ENCODE measurements around the gene SETBP1. TPM values are rescaled to one million over a fixed set of nuclear protein-coding genes. Genes with fewer than 3 reads are reported as not detected.

SETBP1 gene
- total RNA-seq, 4 donors from 2014 or later = 3.3 to 86.6 (median 16.3) TPM

DNA sequence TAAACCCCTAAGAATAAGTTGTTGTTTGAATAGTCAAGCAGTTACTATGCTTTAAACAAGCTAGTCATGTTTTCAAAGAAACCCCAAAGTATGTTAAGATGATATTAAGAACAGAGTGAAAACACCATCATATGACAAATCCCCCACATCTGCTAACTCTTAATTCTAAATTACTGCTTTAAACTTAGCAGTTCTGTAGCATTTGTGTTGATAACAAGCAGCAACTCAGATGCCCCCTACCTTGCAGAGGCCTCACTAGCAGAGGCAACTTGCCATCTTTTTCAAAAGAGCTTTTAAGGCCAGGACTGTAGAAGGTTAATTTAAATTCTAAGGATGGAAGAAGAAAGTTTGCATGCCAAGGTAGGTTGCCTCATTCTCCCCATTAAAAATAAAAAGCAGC, 376.2 kb downstream of the SETBP1 start:
- Histone ChIP-seq H3K4me1 (peaks cover 0 to 8% (median 0%) of the 10 kb centered on the region in 4 donors), H3K27ac (peak overlapping the region in 2 of 4 donors; percentile 4), H3K36me3 (no peaks in the 10 kb centered on the region), H3K4me3 (no peak overlapping the region), H3K27me3 (no peaks in the 10 kb centered on the region), H3K9me3 (no peaks in the 10 kb centered on the region)
- no peak for TF ChIP-seq POLR2A (IDR thresholded peaks at IDR 0.05)
- TF ChIP-seq, protein P1, sequence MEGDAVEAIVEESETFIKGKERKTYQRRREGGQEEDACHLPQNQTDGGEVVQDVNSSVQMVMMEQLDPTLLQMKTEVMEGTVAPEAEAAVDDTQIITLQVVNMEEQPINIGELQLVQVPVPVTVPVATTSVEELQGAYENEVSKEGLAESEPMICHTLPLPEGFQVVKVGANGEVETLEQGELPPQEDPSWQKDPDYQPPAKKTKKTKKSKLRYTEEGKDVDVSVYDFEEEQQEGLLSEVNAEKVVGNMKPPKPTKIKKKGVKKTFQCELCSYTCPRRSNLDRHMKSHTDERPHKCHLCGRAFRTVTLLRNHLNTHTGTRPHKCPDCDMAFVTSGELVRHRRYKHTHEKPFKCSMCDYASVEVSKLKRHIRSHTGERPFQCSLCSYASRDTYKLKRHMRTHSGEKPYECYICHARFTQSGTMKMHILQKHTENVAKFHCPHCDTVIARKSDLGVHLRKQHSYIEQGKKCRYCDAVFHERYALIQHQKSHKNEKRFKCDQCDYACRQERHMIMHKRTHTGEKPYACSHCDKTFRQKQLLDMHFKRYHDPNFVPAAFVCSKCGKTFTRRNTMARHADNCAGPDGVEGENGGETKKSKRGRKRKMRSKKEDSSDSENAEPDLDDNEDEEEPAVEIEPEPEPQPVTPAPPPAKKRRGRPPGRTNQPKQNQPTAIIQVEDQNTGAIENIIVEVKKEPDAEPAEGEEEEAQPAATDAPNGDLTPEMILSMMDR (IDR thresholded peaks at IDR 0.05) = no peak
- DNase-seq = no peak

DNA sequence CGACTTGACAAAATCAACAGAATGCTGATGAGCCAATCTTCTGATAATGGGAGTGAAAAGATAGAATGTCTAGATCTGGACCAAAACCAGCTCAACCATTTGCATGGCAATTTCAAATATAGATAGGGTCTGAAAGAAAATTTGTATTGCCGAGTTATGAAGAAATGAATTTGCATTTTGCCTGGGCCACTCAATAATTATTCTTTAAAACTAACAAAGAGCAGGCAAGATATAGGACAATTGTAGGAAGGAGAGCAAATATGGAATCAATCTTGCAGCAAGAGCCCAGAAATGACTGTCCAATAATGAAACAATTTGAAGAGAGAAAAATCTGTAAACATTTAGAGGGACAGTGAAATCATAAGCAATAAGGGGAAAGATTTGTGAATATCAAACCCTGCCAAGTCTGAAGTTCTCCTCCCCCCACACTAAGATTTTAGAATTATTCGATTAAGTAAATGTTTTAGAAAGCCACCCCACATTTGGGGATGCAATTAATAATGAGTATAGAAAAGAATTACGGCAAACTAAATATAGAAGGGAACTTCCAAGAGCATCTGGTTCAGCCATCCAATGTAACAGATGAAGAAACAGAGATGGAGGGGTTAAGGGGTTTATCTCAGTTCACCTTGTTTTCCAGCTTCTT, 377.4 kb downstream of the SETBP1 start:
- Histone ChIP-seq H3K4me3 (no peak overlapping the region), H3K4me1 (peaks cover 0 to 8% (median 0%) of the 10 kb centered on the region in 4 donors), H3K9me3 (no peaks in the 10 kb centered on the region), H3K36me3 (no peaks in the 10 kb centered on the region), H3K27ac (peak overlapping the region in 1 of 4 donors; percentile 51), H3K27me3 (no peaks in the 10 kb centered on the region)
- TF ChIP-seq POLR2A (IDR thresholded peaks at IDR 0.05) = no peak
- TF ChIP-seq, protein P1 (IDR thresholded peaks at IDR 0.05) = no peak
- DNase-seq = no peak

DNA sequence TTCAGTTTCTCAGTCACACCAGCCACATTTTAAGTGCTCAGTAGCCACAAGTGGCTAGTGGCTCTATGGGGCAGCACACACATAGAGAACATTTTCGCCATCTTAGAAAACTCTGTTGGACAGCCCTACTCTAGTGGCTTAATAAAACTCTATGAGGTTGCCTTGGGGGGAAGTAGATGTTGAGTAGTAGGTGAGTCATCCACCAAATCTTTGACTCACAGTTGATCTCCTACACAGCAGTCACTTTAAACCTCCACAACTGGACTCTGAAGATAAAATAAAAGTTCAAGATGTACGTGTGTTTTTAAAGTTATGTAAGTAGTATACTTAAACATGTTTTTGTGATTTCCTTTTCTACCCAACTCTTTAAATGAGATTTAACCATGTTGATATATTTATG, 379.0 kb downstream of the SETBP1 start:
- no peak for DNase-seq
- Histone ChIP-seq H3K36me3 (no peaks in the 10 kb centered on the region), H3K4me3 (no peak overlapping the region), H3K27ac (no peak overlapping the region), H3K9me3 (no peaks in the 10 kb centered on the region), H3K4me1 (peaks cover 0 to 8% (median 0%) of the 10 kb centered on the region in 4 donors), H3K27me3 (no peaks in the 10 kb centered on the region)
- TF ChIP-seq POLR2A (IDR thresholded peaks at IDR 0.05) = no peak
- TF ChIP-seq, protein P1 (IDR thresholded peaks at IDR 0.05) = no peak

DNA sequence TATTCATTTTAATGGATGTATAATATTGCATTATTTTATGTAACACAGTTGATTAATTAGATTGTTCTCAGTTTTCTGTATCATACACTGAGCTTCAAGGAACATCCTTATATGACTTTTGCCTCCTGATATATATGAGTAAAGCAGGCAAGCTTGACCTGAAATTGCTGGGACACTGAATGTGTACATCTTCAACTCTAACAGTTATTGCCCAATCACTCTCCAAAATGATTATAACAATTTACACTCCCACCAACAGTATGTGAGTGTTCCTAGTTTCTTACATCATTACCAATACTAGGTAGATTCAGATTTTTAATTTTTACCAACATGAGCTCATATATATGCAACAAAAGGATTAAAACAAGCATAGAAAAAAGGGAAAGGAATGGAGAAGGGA, 379.4 kb downstream of the SETBP1 start:
- Histone ChIP-seq H3K9me3 (no peaks in the 10 kb centered on the region), H3K36me3 (no peaks in the 10 kb centered on the region), H3K27ac (no peak overlapping the region), H3K4me1 (peaks cover 0 to 8% (median 0%) of the 10 kb centered on the region in 4 donors), H3K27me3 (no peaks in the 10 kb centered on the region), H3K4me3 (no peak overlapping the region)
- TF ChIP-seq POLR2A (IDR thresholded peaks at IDR 0.05) = no peak
- TF ChIP-seq, protein P1 (IDR thresholded peaks at IDR 0.05) = no peak
- DNase-seq = no peak

DNA sequence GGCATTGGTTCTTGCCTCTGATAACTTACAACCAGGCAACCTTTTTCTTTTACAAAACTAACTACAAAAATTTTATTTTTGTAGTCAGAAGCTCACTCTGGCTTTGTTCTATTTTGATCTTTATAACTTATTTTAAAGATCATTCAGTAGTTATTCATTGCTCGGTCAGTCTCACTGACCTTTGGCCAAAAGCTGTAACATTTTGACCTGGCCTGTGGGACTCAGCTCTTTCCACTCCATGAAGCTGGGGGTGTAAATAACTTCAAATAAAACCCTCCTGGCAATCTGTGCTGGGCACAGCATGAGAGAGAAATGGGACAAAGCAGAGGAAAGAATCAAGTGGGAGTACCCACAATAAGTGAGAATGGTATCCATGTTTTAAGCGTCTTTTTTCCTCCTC, 380.7 kb downstream of the SETBP1 start:
- Histone ChIP-seq H3K27me3 (no peaks in the 10 kb centered on the region), H3K4me1 (peaks cover 0 to 4% (median 0%) of the 10 kb centered on the region in 4 donors), H3K4me3 (no peak overlapping the region), H3K36me3 (no peaks in the 10 kb centered on the region), H3K9me3 (no peaks in the 10 kb centered on the region), H3K27ac (no peak overlapping the region)
- no peak for DNase-seq
- TF ChIP-seq, protein P1 (IDR thresholded peaks at IDR 0.05) = no peak
- no peak for TF ChIP-seq POLR2A (IDR thresholded peaks at IDR 0.05)
